Adrenal gland (tissue), 5 donors: Measurements from ENCODE around the gene LTF.

Source experiments
- CTCF ChIP-seq, 6 experiments: fragments of 450-650 bp in 4 of 6; fragments of 200-600 bp in 2 of 6; sonication (generic) in 1 of 6; IDR thresholded peaks; 1 replicate in 5 of 6; 2 replicates in 1 of 6; pipeline versions ENCODE4 v1.5.1 to v1.8.0; 2016 to 2021; ENCODE audit warnings: antibody characterized with exemption in 6 of 6, mild to moderate bottlenecking in 2 of 6, moderate library complexity in 1 of 6
- POLR2A ChIP-seq, 2 donors: fragments of 450-650 bp; IDR thresholded peaks; one replicate each; pipeline ENCODE4 v1.6.1; 2017; ENCODE audit warnings: antibody characterized with exemption in 2 of 2, mild to moderate bottlenecking in 2 of 2, moderate library complexity in 1 of 2
- donor health status: DM: no; HTN: no; CAD: no.

- TF ChIP-seq CTCF (IDR thresholded peaks at IDR 0.05), result no peak
- no peak for TF ChIP-seq POLR2A (IDR thresholded peaks at IDR 0.05)
These were observed 33.0 kb upstream of the LTF start, which contains the start of gene RTP3 for GRCh38 chr3:46497556-46498265.
